Measurements from ENCODE around the gene CNDP2.

Gene CNDP2

GRCh38 chr18:74486119-74486849 is 9.9 kb upstream of the CNDP2 start:
- Histone ChIP-seq H3K27ac (ENCODE audit: low read length) (no peak overlapping the region), H3F3A (ENCODE audit: insufficient read depth, low read length) (peaks cover 6% of the 10 kb centered on the region; the same call in 1 of the 2 replicates), H3K27me3 (replicated peaks; ENCODE audit: insufficient read depth, low read length) (no peaks in the 10 kb centered on the region), H3K79me2 (ENCODE audit: low read length) (no peaks in the 10 kb centered on the region), H3K9me2 (replicated peaks; ENCODE audit: insufficient read depth, low read length) (no peaks in the 10 kb centered on the region), H3K4me1 (ENCODE audit: low read length) (peaks cover 16% of the 10 kb centered on the region), H2AFZ (ENCODE audit: low read length) (no peak overlapping the region), H4K20me1 (ENCODE audit: insufficient read depth, low read length) (no peaks in the 10 kb centered on the region), H3K36me3 (replicated peaks; ENCODE audit: insufficient read depth, low read length) (no peaks in the 10 kb centered on the region), H3K9ac (ENCODE audit: low read length) (no peak overlapping the region), H3K9me3 (replicated peaks; ENCODE audit: insufficient read depth, low read length) (no peaks in the 10 kb centered on the region), H3K4me2 (ENCODE audit: low read depth, low read length) (peak overlapping the region; percentile 61; the same call in 1 of the 2 replicates), H3K4me3 (ENCODE audit: low read length) (no peak overlapping the region)
- TF ChIP-seq EZH2phosphoT487 (IDR thresholded peaks at IDR 0.05; ENCODE audit: low read length) (no peak), EZH2 (optimal IDR thresholded peaks at IDR 0.05; ENCODE audit: low read depth, low read length) (no peak), CTCF (IDR thresholded peaks at IDR 0.05; ENCODE audit: low read length) (no peak)
- no peak for DNase-seq

- H3K4me1 ChIP-seq (ENCODE audit: low read length) = peaks cover 16% of the 10 kb centered on the region
Observed at GRCh38 chr18:74488354-74488753, 7.8 kb upstream of the CNDP2 start.

GRCh38 chr18:74488864-74489263 is 7.3 kb upstream of the CNDP2 start:
- Histone ChIP-seq H3K36me3 (replicated peaks; ENCODE audit: insufficient read depth, low read length) (no peaks in the 10 kb centered on the region), H3F3A (ENCODE audit: insufficient read depth, low read length) (peaks cover 6% of the 10 kb centered on the region; the same call in 1 of the 2 replicates), H3K4me1 (ENCODE audit: low read length) (peaks cover 16% of the 10 kb centered on the region), H3K79me2 (ENCODE audit: low read length) (no peaks in the 10 kb centered on the region), H3K9me3 (replicated peaks; ENCODE audit: insufficient read depth, low read length) (no peaks in the 10 kb centered on the region), H3K27me3 (replicated peaks; ENCODE audit: insufficient read depth, low read length) (no peaks in the 10 kb centered on the region), H2AFZ (ENCODE audit: low read length) (no peak overlapping the region), H3K4me2 (ENCODE audit: low read depth, low read length) (no peak overlapping the region), H4K20me1 (ENCODE audit: insufficient read depth, low read length) (no peaks in the 10 kb centered on the region), H3K27ac (ENCODE audit: low read length) (no peak overlapping the region), H3K9ac (ENCODE audit: low read length) (no peak overlapping the region), H3K9me2 (replicated peaks; ENCODE audit: insufficient read depth, low read length) (no peaks in the 10 kb centered on the region), H3K4me3 (ENCODE audit: low read length) (no peak overlapping the region)
- TF ChIP-seq EZH2 (optimal IDR thresholded peaks at IDR 0.05; ENCODE audit: low read depth, low read length) = no peak
- TF ChIP-seq CTCF (IDR thresholded peaks at IDR 0.05; ENCODE audit: low read length) = no peak
- TF ChIP-seq EZH2phosphoT487 (IDR thresholded peaks at IDR 0.05; ENCODE audit: low read length) = no peak
- DNase-seq = no peak

More at GRCh38 chr18:74488354-74488753, 7.8 kb upstream of the CNDP2 start:
- Histone ChIP-seq H3K9me2 (replicated peaks; ENCODE audit: insufficient read depth, low read length) (no peaks in the 10 kb centered on the region), H3K9ac (ENCODE audit: low read length) (no peak overlapping the region), H3K27ac (ENCODE audit: low read length) (no peak overlapping the region), H3K27me3 (replicated peaks; ENCODE audit: insufficient read depth, low read length) (no peaks in the 10 kb centered on the region), H2AFZ (ENCODE audit: low read length) (no peak overlapping the region), H3K36me3 (replicated peaks; ENCODE audit: insufficient read depth, low read length) (no peaks in the 10 kb centered on the region), H3K79me2 (ENCODE audit: low read length) (no peaks in the 10 kb centered on the region), H3K9me3 (replicated peaks; ENCODE audit: insufficient read depth, low read length) (no peaks in the 10 kb centered on the region), H3K4me3 (ENCODE audit: low read length) (no peak overlapping the region), H3F3A (ENCODE audit: insufficient read depth, low read length) (peaks cover 6% of the 10 kb centered on the region; the same call in 1 of the 2 replicates), H4K20me1 (ENCODE audit: insufficient read depth, low read length) (no peaks in the 10 kb centered on the region), H3K4me2 (ENCODE audit: low read depth, low read length) (no peak overlapping the region)
- TF ChIP-seq CTCF (IDR thresholded peaks at IDR 0.05; ENCODE audit: low read length) (no peak), EZH2 (optimal IDR thresholded peaks at IDR 0.05; ENCODE audit: low read depth, low read length) (no peak), EZH2phosphoT487 (IDR thresholded peaks at IDR 0.05; ENCODE audit: low read length) (no peak)
- DNase-seq = no peak

Data from MM.1S (cell line).